GM12878 (cell line): Measurements from ENCODE around the gene CBARP. TPM values are rescaled to one million over a fixed set of nuclear protein-coding genes. Genes with fewer than 3 reads are reported as not detected.
A peak's percentile ranks its signal among the peaks of the same experiment; 100 is the strongest.

ENCODE experiments used
- ATAC-seq: fragments of 200-7000 bp; cut with Tn5 transposase; 3 replicates; pipeline ENCODE4 v1.9.1; 2020; ENCODE audit warnings: mild to moderate bottlenecking, moderate library complexity
- BruUV-seq: library from RNA; stranded (reverse); fragments of 400-500 nt; replicated peaks from 2 replicates; lab custom pipeline; 2021; lab: Mats Ljungman, UMichigan
- CTCF ChIA-PET: fragments of 300-600 bp; sonication (Branson Sonifier 250); formaldehyde crosslinking; extraction: SDS; loops from one replicate; lab custom pipeline; 2021; ENCODE audit warnings: inconsistent platforms; lab: Yijun Ruan, JAX
- POLR2A ChIA-PET: fragments of 350-600 bp; formaldehyde crosslinking; extraction: SDS; loops from one replicate; lab custom pipeline; 2021; ENCODE audit warnings: inconsistent platforms; lab: Charles Lee
- RAD21 ChIA-PET: fragments of 300-600 bp; sonication (Branson Sonifier 250); formaldehyde crosslinking; loops from one replicate; lab custom pipeline; 2023; ENCODE audit warnings: antibody characterized with exemption; ENCODE audit not compliant: unreplicated experiment; lab: Charles Lee
- SMC1A ChIA-PET: fragments of 300-600 bp; sonication (Branson Sonifier 250); formaldehyde crosslinking; loops from one replicate; lab custom pipeline; 2023; ENCODE audit not compliant: unreplicated experiment, uncharacterized antibody; lab: Charles Lee
- DNase-seq: peaks from one replicate; pipeline ENCODE4 v3.0.0-alpha.2; 2011; ENCODE audit warnings: low read depth, low spot score
- FAIRE-seq: peaks from 3 replicates; lab custom pipeline; 2011; peaks lifted over from hg19 to GRCh38; lab: Jason Lieb, UNC
- H2AFZ ChIP-seq: 2 replicates; pipeline ENCODE4 v1.6.0; 2011; ENCODE audit warnings: low read depth, low read length, control low read depth; ENCODE audit not compliant: control insufficient read depth
- H3K27ac ChIP-seq: 2 replicates; pipeline ENCODE4 v1.5.1; 2011; ENCODE audit warnings: control low read depth; ENCODE audit not compliant: control insufficient read depth, insufficient read depth
- H3K27me3 ChIP-seq, 2 experiments: replicated peaks in 1 of 2; 2 replicates each; pipeline versions ENCODE4 v1.6.0 to v1.6.1; 2011; ENCODE audit warnings: low read length in 1 of 2; ENCODE audit not compliant: control insufficient read depth in 2 of 2, insufficient read depth in 2 of 2
- H3K36me3 ChIP-seq, 2 experiments: 2 replicates each; pipeline ENCODE4 v1.5.1; 2011; ENCODE audit warnings: low read length in 1 of 2; ENCODE audit not compliant: control insufficient read depth in 2 of 2, insufficient read depth in 2 of 2
- H3K4me1 ChIP-seq: 2 replicates; pipeline ENCODE4 v1.6.1; 2011; ENCODE audit warnings: mild to moderate bottlenecking, low read length, moderate library complexity, mixed read lengths; ENCODE audit not compliant: control insufficient read depth, insufficient read depth
- H3K4me2 ChIP-seq: 2 replicates; pipeline ENCODE4 v1.6.0; 2011; ENCODE audit warnings: control low read depth; ENCODE audit not compliant: control insufficient read depth, insufficient read depth
- H3K4me3 ChIP-seq: fragments of 200-600 bp; sonication (generic); 2 replicates; pipeline ENCODE4 v1.5.1; 2016
- H3K79me2 ChIP-seq: 2 replicates; pipeline ENCODE4 v1.6.0; 2011; ENCODE audit warnings: low read length; ENCODE audit not compliant: control insufficient read depth, insufficient read depth
- H3K9ac ChIP-seq: 2 replicates; pipeline ENCODE4 v1.8.0; 2011; ENCODE audit warnings: low read length, control low read depth, mixed read lengths; ENCODE audit not compliant: control insufficient read depth, insufficient read depth
- H3K9me3 ChIP-seq: replicated peaks from 3 replicates; pipeline ENCODE4 v1.5.1; 2011; ENCODE audit warnings: mild to moderate bottlenecking, low read length; ENCODE audit not compliant: control insufficient read depth, insufficient read depth
- H4K20me1 ChIP-seq: 2 replicates; pipeline ENCODE4 v1.6.0; 2011; ENCODE audit not compliant: control insufficient read depth, insufficient read depth
- ATF3 ChIP-seq: IDR thresholded peaks from 2 replicates; pipeline ENCODE4 v1.6.1; 2011; ENCODE audit warnings: low read depth, mild to moderate bottlenecking, low read length, moderate library complexity, borderline replicate concordance; ENCODE audit errors: extremely low read depth
- CEBPZ ChIP-seq: fragments of 150-350 bp; IDR thresholded peaks from 2 replicates; pipeline ENCODE4 v1.6.1; 2016; ENCODE audit warnings: low read depth, low read length
- USF2 ChIP-seq: IDR thresholded peaks from 2 replicates; pipeline ENCODE4 v1.6.1; 2011; ENCODE audit warnings: low read depth, low read length, improper control_type of control experiment, borderline replicate concordance
- ZNF687 ChIP-seq: fragments of 450-650 bp; IDR thresholded peaks from 2 replicates; pipeline ENCODE4 v1.6.1; 2017; ENCODE audit warnings: mild to moderate bottlenecking, moderate library complexity
- whole genome bisulfite sequencing: methylation state at CpG from one replicate; pipeline ENCODE4 v1.1.6; 2016; ENCODE audit warnings: low lambda C conversion rate; ENCODE audit not compliant: insufficient replicate concordance, insufficient coverage; ENCODE audit errors: missing lambda C conversion rate; 5-methylcytosine and 5-hydroxymethylcytosine counted together
- in situ Hi-C: fragments of 300-500 bp; cut with MboI; formaldehyde crosslinking; loops from 9 replicates; pipeline ENCODE4 v1.14.3; 2018; ENCODE audit warnings: mixed read lengths
- intact Hi-C: fragments of 100-400 bp; cut with micrococcal nuclease; formaldehyde crosslinking; loops from one replicate; pipeline ENCODE4 v1.14.2; 2022; ENCODE audit not compliant: unreplicated experiment
- polyA plus RNA-seq, 11 experiments: library from polyadenylated mRNA; depleted of rRNA in 4 of 11; unstranded in 6 of 11; stranded (reverse) in 5 of 11; fragments of >200 nt; fragmentation: Nextera tagmentation in 4 of 11; fragmentation: Illumina TruSeq in 1 of 11; extraction: Ambion mirVana in 4 of 11; extraction: Trizol in 1 of 11; gene quantifications; 1 replicate in 1 of 11; 2 replicates in 10 of 11; pipeline versions ENCODE4 v1.2.1 to v1.2.3, GENCODE V29; 2011 to 2016; ENCODE audit warnings: inconsistent platforms in 2 of 11, missing spikeins in 2 of 11, low read depth in 1 of 11
- total RNA-seq, 4 experiments: library from RNA; depleted of rRNA in 3 of 4; stranded (reverse); fragments of >200 nt in 3 of 4; fragmentation: Illumina TruSeq in 1 of 4; extraction: Trizol in 1 of 4; gene quantifications; 2 replicates each; pipeline versions ENCODE4 v1.2.1 to v1.2.3, GENCODE V29; 2013 to 2021

The CBARP gene
- total and polyA plus RNA-seq, 10 of the 15 experiments (the other 5 are each of a cell fraction or from before 2014, with no cell fraction given): 0.04 to 0.59 (median 0.18) TPM; not detected in 3

GRCh38 chr19:1278074-1278473 lies 40.3 kb upstream of the CBARP start (continued):
- TF ChIP-seq ATF3: no peak

- Histone ChIP-seq H3K79me2 (peaks cover 42% of the 10 kb centered on the region), H3K4me2 (peak overlapping the region; percentile 68), H3K9ac (peak overlapping the region; percentile 96), H3K9me3 (no peaks in the 10 kb centered on the region), H2AFZ (no peak overlapping the region), H3K4me1 (peaks cover 16% of the 10 kb centered on the region), H3K27me3 (no peaks in the 10 kb centered on the region), H3K36me3 (peaks cover 32 to 43% of the 10 kb centered on the region in 2 experiments), H4K20me1 (no peaks in the 10 kb centered on the region; the same call in 1 of the 2 replicates), H3K4me3 (peak overlapping the region; percentile 85), H3K27ac (peak overlapping the region; percentile 97; the same call in 1 of the 2 replicates)
- CTCF ChIA-PET: interaction anchor here (3.2 to 3.5 kb wide), 2 partner anchors 33 to 96 kb away, joined by 27 to 40 read pairs; no protein-coding TSS in a partner anchor
- RAD21 ChIA-PET: no interaction called here
- POLR2A ChIA-PET: no interaction called here
- in situ Hi-C loops: loop anchor here (5.0 kb wide), 1 partner anchor 95 kb away; no protein-coding TSS in a partner anchor
- TF ChIP-seq ZNF687: no peak
- no peak for TF ChIP-seq CEBPZ
- TF ChIP-seq USF2: no peak
- TF ChIP-seq ATF3: no peak
- no TSS peak for BruUV-seq
- SMC1A ChIA-PET: no interaction called here
- FAIRE-seq: no peak
- ATAC-seq: no peak
- no peak for DNase-seq
- WGBS: 83% methylated on average over 15 of the region's 15 CpGs
- intact Hi-C loops: no loop called here
These were observed 39.3 kb upstream of the CBARP start for GRCh38 chr19:1277061-1277460.
